ENCODE measurements around the gene URM1.

URM1 gene

GRCh38 chr9:128365525-128365924 lies 5.6 kb upstream of the URM1 start:
- no peak for DNase-seq (ENCODE audit: low read depth, low spot score)
- Histone ChIP-seq H3K27me3 (ENCODE audit: insufficient read depth, insufficient read length) (peaks cover 35% of the 10 kb centered on the region), H3K4me1 (ENCODE audit: insufficient read depth, insufficient read length) (peaks cover 12% of the 10 kb centered on the region), H3K36me3 (ENCODE audit: insufficient read depth, insufficient read length, low read length) (peaks cover 4% of the 10 kb centered on the region), H3K4me3 (ENCODE audit: insufficient read length, low read depth) (no peak overlapping the region), H3K9ac (ENCODE audit: insufficient read length, low read depth) (peak overlapping the region; percentile 74), H3K9me3 (ENCODE audit: insufficient read depth, low read length) (no peaks in the 10 kb centered on the region)
- TF ChIP-seq ZNF274 (IDR thresholded peaks at IDR 0.05; ENCODE audit: low read depth, low read length) (no peak), SUZ12 (IDR thresholded peaks at IDR 0.05; ENCODE audit: extremely low read depth, insufficient read depth, insufficient read length) (no peak), YY1 (IDR thresholded peaks at IDR 0.05; ENCODE audit: insufficient read depth, insufficient read length) (no peak)

DNA sequence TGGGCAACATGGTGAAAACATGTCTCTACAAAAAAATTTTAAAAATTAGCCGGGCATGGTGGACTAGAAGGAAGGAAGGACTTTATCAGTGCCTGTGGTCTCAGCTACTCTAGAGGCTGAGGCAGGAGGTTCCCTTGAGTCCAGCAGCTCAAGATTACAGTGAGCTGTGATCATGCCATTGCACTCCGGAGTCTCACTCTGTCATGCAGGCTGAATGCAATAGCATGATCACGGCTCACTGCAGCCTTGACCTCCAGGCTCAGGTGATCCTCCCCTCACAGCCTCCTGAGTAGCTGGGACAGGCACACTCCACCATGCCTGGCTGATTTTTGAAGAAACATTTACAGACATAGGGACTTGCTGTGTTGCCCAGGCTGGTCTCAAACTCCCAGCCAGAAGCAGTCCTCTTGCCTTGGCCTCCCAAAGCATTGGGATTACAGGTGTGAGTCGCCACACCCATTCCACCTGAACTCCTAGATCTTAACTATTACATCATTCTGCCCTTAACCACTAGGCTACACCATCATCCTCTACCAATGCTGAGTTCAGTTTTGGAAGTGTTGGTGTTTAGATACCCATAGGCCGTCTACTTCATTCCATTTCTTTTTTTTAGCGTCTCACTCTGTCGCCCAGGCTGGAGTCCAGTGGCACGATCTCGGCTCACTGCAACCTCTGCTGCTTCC lies 2.0 kb upstream of the URM1 start:
- no peak overlapping the region for H3K4me3 ChIP-seq (ENCODE audit: insufficient read length, low read depth)
- H3K9me3 ChIP-seq (ENCODE audit: insufficient read depth, low read length): no peaks in the 10 kb centered on the region
- H3K27me3 ChIP-seq (ENCODE audit: insufficient read depth, insufficient read length): peaks cover 27% of the 10 kb centered on the region
- no peak for DNase-seq (ENCODE audit: low read depth, low spot score)
- H3K4me1 ChIP-seq (ENCODE audit: insufficient read depth, insufficient read length): peaks cover 4% of the 10 kb centered on the region
- TF ChIP-seq SUZ12 (IDR thresholded peaks at IDR 0.05; ENCODE audit: extremely low read depth, insufficient read depth, insufficient read length): no peak
- TF ChIP-seq YY1 (IDR thresholded peaks at IDR 0.05; ENCODE audit: insufficient read depth, insufficient read length): no peak
- no peak for TF ChIP-seq ZNF274 (IDR thresholded peaks at IDR 0.05; ENCODE audit: low read depth, low read length)
- H3K36me3 ChIP-seq (ENCODE audit: insufficient read depth, insufficient read length, low read length): peaks cover 22% of the 10 kb centered on the region
- no peak overlapping the region for H3K9ac ChIP-seq (ENCODE audit: insufficient read length, low read depth)

- Histone ChIP-seq H3K4me3 (ENCODE audit: insufficient read length, low read depth) (peak overlapping the region; percentile 98), H3K36me3 (ENCODE audit: insufficient read depth, insufficient read length, low read length) (peaks cover 33% of the 10 kb centered on the region), H3K9ac (ENCODE audit: insufficient read length, low read depth) (peak overlapping the region; percentile 93), H3K4me1 (ENCODE audit: insufficient read depth, insufficient read length) (peaks cover 4% of the 10 kb centered on the region), H3K9me3 (ENCODE audit: insufficient read depth, low read length) (no peaks in the 10 kb centered on the region), H3K27me3 (ENCODE audit: insufficient read depth, insufficient read length) (peaks cover 25% of the 10 kb centered on the region)
- no peak for TF ChIP-seq ZNF274 (IDR thresholded peaks at IDR 0.05; ENCODE audit: low read depth, low read length)
- no peak for TF ChIP-seq SUZ12 (IDR thresholded peaks at IDR 0.05; ENCODE audit: extremely low read depth, insufficient read depth, insufficient read length)
- TF ChIP-seq YY1 (IDR thresholded peaks at IDR 0.05; ENCODE audit: insufficient read depth, insufficient read length): no peak
- no peak for DNase-seq (ENCODE audit: low read depth, low spot score)
These were observed 815 bp upstream of the URM1 start for GRCh38 chr9:128370367-128370751.

DNA sequence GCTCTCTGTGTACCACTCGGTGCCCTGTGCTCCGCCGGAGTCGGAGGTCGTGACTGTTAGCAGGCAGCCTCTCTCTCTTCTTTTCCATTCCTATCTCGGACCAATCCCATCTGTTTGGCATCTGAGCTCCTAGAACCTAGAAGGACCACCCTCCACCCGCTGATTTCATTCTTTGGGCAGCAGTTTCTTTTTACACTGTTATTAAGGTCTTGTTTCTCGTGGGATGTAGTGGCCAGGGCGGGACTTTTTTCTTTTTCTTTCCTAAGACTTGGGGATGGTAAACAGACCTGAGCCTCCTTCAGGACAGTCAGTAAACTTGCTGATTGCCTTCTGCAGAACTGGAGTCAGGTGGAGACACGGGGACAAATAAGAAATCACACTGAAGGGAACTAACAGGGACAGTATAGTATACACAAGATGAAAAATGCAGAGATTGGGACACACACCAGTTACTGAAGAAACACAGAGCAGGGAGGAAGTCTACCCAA lies 500 bp downstream of the URM1 start:
- Histone ChIP-seq H3K4me3 (ENCODE audit: insufficient read length, low read depth) (peak overlapping the region; percentile 98), H3K36me3 (ENCODE audit: insufficient read depth, insufficient read length, low read length) (peaks cover 39% of the 10 kb centered on the region), H3K27me3 (ENCODE audit: insufficient read depth, insufficient read length) (peaks cover 14% of the 10 kb centered on the region), H3K4me1 (ENCODE audit: insufficient read depth, insufficient read length) (no peaks in the 10 kb centered on the region), H3K9ac (ENCODE audit: insufficient read length, low read depth) (peak overlapping the region; percentile 93), H3K9me3 (ENCODE audit: insufficient read depth, low read length) (no peaks in the 10 kb centered on the region)
- TF ChIP-seq ZNF274 (IDR thresholded peaks at IDR 0.05; ENCODE audit: low read depth, low read length): no peak
- no peak for TF ChIP-seq SUZ12 (IDR thresholded peaks at IDR 0.05; ENCODE audit: extremely low read depth, insufficient read depth, insufficient read length)
- TF ChIP-seq YY1 (IDR thresholded peaks at IDR 0.05; ENCODE audit: insufficient read depth, insufficient read length): no peak
- no peak for DNase-seq (ENCODE audit: low read depth, low spot score)

GRCh38 chr9:128372188-128372641 lies 1.0 kb downstream of the URM1 start:
- H3K9ac ChIP-seq (ENCODE audit: insufficient read length, low read depth): peak overlapping the region; percentile 93
- H3K4me3 ChIP-seq (ENCODE audit: insufficient read length, low read depth): peak overlapping the region; percentile 98
- H3K4me1 ChIP-seq (ENCODE audit: insufficient read depth, insufficient read length): no peaks in the 10 kb centered on the region
- H3K27me3 ChIP-seq (ENCODE audit: insufficient read depth, insufficient read length): peaks cover 9% of the 10 kb centered on the region
- no peaks in the 10 kb centered on the region for H3K9me3 ChIP-seq (ENCODE audit: insufficient read depth, low read length)
- peaks cover 43% of the 10 kb centered on the region for H3K36me3 ChIP-seq (ENCODE audit: insufficient read depth, insufficient read length, low read length)
- TF ChIP-seq ZNF274 (IDR thresholded peaks at IDR 0.05; ENCODE audit: low read depth, low read length): no peak
- TF ChIP-seq YY1 (IDR thresholded peaks at IDR 0.05; ENCODE audit: insufficient read depth, insufficient read length): no peak
- TF ChIP-seq SUZ12 (IDR thresholded peaks at IDR 0.05; ENCODE audit: extremely low read depth, insufficient read depth, insufficient read length): no peak
- DNase-seq (ENCODE audit: low read depth, low spot score): no peak

DNA sequence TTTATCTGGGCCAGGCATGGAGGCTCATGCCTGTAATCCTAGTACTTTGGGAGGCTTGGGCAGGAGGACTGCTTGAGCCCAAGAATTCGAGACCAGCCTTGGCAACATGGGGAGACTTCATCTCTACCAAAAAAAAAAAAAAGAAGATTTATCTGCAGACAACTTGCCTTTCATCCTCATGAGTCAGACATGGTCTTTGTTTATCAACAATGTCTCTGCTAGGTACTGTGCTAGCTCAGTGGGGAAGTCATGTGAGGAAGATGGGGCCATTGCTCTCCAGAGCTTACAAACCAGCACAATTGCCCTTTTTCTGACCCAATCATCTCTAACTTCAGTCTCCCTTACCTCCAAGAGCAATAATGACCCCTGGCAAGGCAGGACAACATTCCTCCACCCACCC lies 1.6 kb downstream of the URM1 start:
- TF ChIP-seq ZNF274 (IDR thresholded peaks at IDR 0.05; ENCODE audit: low read depth, low read length) (no peak), YY1 (IDR thresholded peaks at IDR 0.05; ENCODE audit: insufficient read depth, insufficient read length) (no peak), SUZ12 (IDR thresholded peaks at IDR 0.05; ENCODE audit: extremely low read depth, insufficient read depth, insufficient read length) (no peak)
- H3K9ac ChIP-seq (ENCODE audit: insufficient read length, low read depth): no peak overlapping the region
- no peak overlapping the region for H3K4me3 ChIP-seq (ENCODE audit: insufficient read length, low read depth)
- H3K27me3 ChIP-seq (ENCODE audit: insufficient read depth, insufficient read length): peaks cover 5% of the 10 kb centered on the region
- H3K36me3 ChIP-seq (ENCODE audit: insufficient read depth, insufficient read length, low read length): peaks cover 47% of the 10 kb centered on the region
- DNase-seq (ENCODE audit: low read depth, low spot score): no peak
- no peaks in the 10 kb centered on the region for H3K4me1 ChIP-seq (ENCODE audit: insufficient read depth, insufficient read length)
- no peaks in the 10 kb centered on the region for H3K9me3 ChIP-seq (ENCODE audit: insufficient read depth, low read length)

- Histone ChIP-seq H3K4me1 (ENCODE audit: insufficient read depth, insufficient read length) (no peaks in the 10 kb centered on the region), H3K27me3 (ENCODE audit: insufficient read depth, insufficient read length) (no peaks in the 10 kb centered on the region)
These were observed 3.1 kb downstream of the URM1 start for GRCh38 chr9:128374221-128374675.

More at GRCh38 chr9:128374221-128374675, 3.1 kb downstream of the URM1 start:
- Histone ChIP-seq H3K4me3 (ENCODE audit: insufficient read length, low read depth) (no peak overlapping the region), H3K9ac (ENCODE audit: insufficient read length, low read depth) (peak overlapping the region; percentile 5), H3K36me3 (ENCODE audit: insufficient read depth, insufficient read length, low read length) (peaks cover 59% of the 10 kb centered on the region), H3K9me3 (ENCODE audit: insufficient read depth, low read length) (no peaks in the 10 kb centered on the region)
- DNase-seq (ENCODE audit: low read depth, low spot score): no peak
- no peak for TF ChIP-seq ZNF274 (IDR thresholded peaks at IDR 0.05; ENCODE audit: low read depth, low read length)
- no peak for TF ChIP-seq SUZ12 (IDR thresholded peaks at IDR 0.05; ENCODE audit: extremely low read depth, insufficient read depth, insufficient read length)
- TF ChIP-seq YY1 (IDR thresholded peaks at IDR 0.05; ENCODE audit: insufficient read depth, insufficient read length): no peak

All from NT2/D1 (cell line).